H1 (cell line): ENCODE data around the gene GPR31. TPM values are rescaled to one million over a fixed set of nuclear protein-coding genes. Genes with fewer than 3 reads are reported as not detected.
"Not testable (repeated sequence)": the region's sequence is repeated elsewhere in the genome, so short reads cannot be mapped to it uniquely, and the experiment has no call there.

ENCODE experiments used
- CTCF ChIA-PET: fragments of 300-600 bp; sonication (Branson Sonifier 250); formaldehyde crosslinking; loops from one replicate; lab custom pipeline; 2021; ENCODE audit not compliant: partially characterized antibody; lab: Charles Lee
- POLR2A ChIA-PET: fragments of 300-600 bp; sonication (Branson Sonifier 250); formaldehyde crosslinking; loops from one replicate; lab custom pipeline; 2021; ENCODE audit warnings: inconsistent platforms; ENCODE audit not compliant: partially characterized antibody; lab: Charles Lee
- DNase-seq, 2 experiments: peaks; one replicate each; pipeline versions ENCODE4 v3.0.0 to v3.0.0-alpha.2; 2010 to 2022; ENCODE audit warnings: low spot score in 2 of 2, low read depth in 1 of 2, mixed read lengths in 1 of 2
- FAIRE-seq: peaks from 2 replicates; lab custom pipeline; 2011; peaks lifted over from hg19 to GRCh38; lab: Jason Lieb, UNC
- H2AFZ ChIP-seq: 2 replicates; pipeline ENCODE4 v1.8.1; 2012; ENCODE audit warnings: low read length, inconsistent platforms
- H2AK5ac ChIP-seq: 2 replicates; pipeline ENCODE4 v1.6.1; 2013; ENCODE audit warnings: low read depth, low read length
- H2BK120ac ChIP-seq: replicated peaks from 2 replicates; pipeline ENCODE3; 2013; ENCODE audit warnings: low read depth, low read length, inconsistent platforms
- H2BK12ac ChIP-seq: 2 replicates; pipeline ENCODE4 v1.6.1; 2013; ENCODE audit warnings: low read depth, low read length
- H2BK15ac ChIP-seq: 2 replicates; pipeline ENCODE4 v1.6.1; 2013; ENCODE audit warnings: low read length
- H2BK20ac ChIP-seq: 2 replicates; pipeline ENCODE4 v1.6.1; 2013; ENCODE audit warnings: low read length
- H2BK5ac ChIP-seq: 2 replicates; pipeline ENCODE4 v1.6.1; 2013; ENCODE audit warnings: low read depth, low read length
- H3K14ac ChIP-seq: 2 replicates; pipeline ENCODE4 v1.6.1; 2013; ENCODE audit warnings: inconsistent platforms; ENCODE audit not compliant: insufficient read length
- H3K18ac ChIP-seq: 2 replicates; pipeline ENCODE4 v1.6.1; 2013; ENCODE audit warnings: low read length; ENCODE audit errors: extremely low read depth
- H3K23ac ChIP-seq: 2 replicates; pipeline ENCODE4 v1.6.1; 2013; ENCODE audit warnings: inconsistent platforms; ENCODE audit not compliant: insufficient read length
- H3K23me2 ChIP-seq: 2 replicates; pipeline ENCODE4 v1.6.1; 2013; ENCODE audit warnings: low read depth, low read length
- H3K27ac ChIP-seq: 2 replicates; pipeline ENCODE4 v1.6.1; 2011; ENCODE audit warnings: low read depth, low read length, inconsistent platforms
- H3K27me3 ChIP-seq, 4 experiments: replicated peaks in 1 of 4; 1 replicate in 1 of 4; 2 replicates in 3 of 4; pipeline versions ENCODE4 v1.6.1 to v1.8.1; 2011 to 2013; ENCODE audit warnings: low read length in 3 of 4, mild to moderate bottlenecking in 3 of 4, inconsistent platforms in 2 of 4, mixed read lengths in 2 of 4, moderate library complexity in 1 of 4; ENCODE audit not compliant: control insufficient read depth in 3 of 4, insufficient read depth in 3 of 4; ENCODE audit errors: extremely low read depth in 1 of 4
- H3K36me3 ChIP-seq, 4 experiments: 2 replicates each; pipeline versions ENCODE4 v1.6.1 to v1.8.1; 2011 to 2013; ENCODE audit warnings: mild to moderate bottlenecking in 4 of 4, low read length in 3 of 4, moderate library complexity in 2 of 4, control low read depth in 1 of 4, inconsistent platforms in 1 of 4; ENCODE audit not compliant: insufficient read depth in 4 of 4, control insufficient read depth in 2 of 4
- H3K4ac ChIP-seq: replicated peaks from 2 replicates; pipeline ENCODE3; 2013; ENCODE audit warnings: low read length, low read depth, mixed read lengths, inconsistent platforms; ENCODE audit not compliant: insufficient read length
- H3K4me1 ChIP-seq, 4 experiments: replicated peaks in 1 of 4; 1 replicate in 1 of 4; 2 replicates in 3 of 4; pipeline versions ENCODE4 v1.6.1 to v1.8.1; 2011 to 2013; ENCODE audit warnings: low read length in 3 of 4, inconsistent platforms in 2 of 4, mixed read lengths in 1 of 4; ENCODE audit not compliant: insufficient read depth in 4 of 4, control insufficient read depth in 3 of 4
- H3K4me2 ChIP-seq, 2 experiments: 2 replicates each; pipeline versions ENCODE4 v1.6.1 to v1.8.1; 2011 to 2013; ENCODE audit warnings: low read depth in 2 of 2, low read length in 2 of 2, control low read depth in 1 of 2, inconsistent platforms in 1 of 2, mild to moderate bottlenecking in 1 of 2; ENCODE audit not compliant: insufficient read depth in 1 of 2
- H3K4me3 ChIP-seq, 4 experiments: fragments of 200-600, 300-600 bp in 1 of 4; sonication (generic), shearing (Covaris generic), sonication (Bioruptor Twin) in 1 of 4; 2 replicates each; pipeline versions ENCODE4 v1.5.1 to v1.8.1; 2011 to 2016; ENCODE audit warnings: low read length in 4 of 4, low read depth in 3 of 4, control low read depth in 2 of 4, inconsistent platforms in 2 of 4, mild to moderate bottlenecking in 2 of 4, mixed read lengths in 1 of 4, moderate library complexity in 1 of 4; ENCODE audit not compliant: insufficient read depth in 2 of 4; ENCODE audit errors: extremely low read depth in 1 of 4
- H3K56ac ChIP-seq: replicated peaks from 2 replicates; pipeline ENCODE3; 2013; ENCODE audit warnings: low read depth, mild to moderate bottlenecking, mixed read lengths, low read length, inconsistent platforms; ENCODE audit not compliant: insufficient read length
- H3K79me1 ChIP-seq: 2 replicates; pipeline ENCODE4 v1.6.1; 2013; ENCODE audit warnings: low read depth, low read length, control low read depth
- H3K79me2 ChIP-seq, 2 experiments: 2 replicates each; pipeline versions ENCODE4 v1.6.1 to v1.8.1; 2012 to 2013; ENCODE audit warnings: low read length in 2 of 2, mild to moderate bottlenecking in 2 of 2, inconsistent platforms in 1 of 2; ENCODE audit not compliant: insufficient read depth in 2 of 2, control insufficient read depth in 1 of 2
- H3K9ac ChIP-seq, 4 experiments: replicated peaks in 1 of 4; 1 replicate in 1 of 4; 2 replicates in 3 of 4; pipeline versions ENCODE4 v1.6.1 to v1.8.1; 2011 to 2013; ENCODE audit warnings: low read depth in 3 of 4, low read length in 3 of 4, control low read depth in 2 of 4, mild to moderate bottlenecking in 2 of 4, moderate library complexity in 2 of 4, inconsistent platforms in 1 of 4; ENCODE audit errors: extremely low read depth in 1 of 4
- H3K9me3 ChIP-seq, 2 experiments: 2 replicates each; pipeline versions ENCODE4 v1.6.1 to v1.8.1; 2012 to 2013; ENCODE audit warnings: mild to moderate bottlenecking in 2 of 2, moderate library complexity in 2 of 2, control low read depth in 1 of 2, inconsistent platforms in 1 of 2, low read depth in 1 of 2, low read length in 1 of 2, mixed read lengths in 1 of 2; ENCODE audit not compliant: insufficient read depth in 2 of 2
- H4K20me1 ChIP-seq, 2 experiments: replicated peaks in 1 of 2; 2 replicates each; pipeline versions ENCODE3 to v1.8.1; 2011 to 2013; ENCODE audit warnings: inconsistent platforms in 2 of 2, low read length in 2 of 2, mild to moderate bottlenecking in 1 of 2; ENCODE audit not compliant: insufficient read depth in 2 of 2, control insufficient read depth in 1 of 2
- H4K5ac ChIP-seq: 2 replicates; pipeline ENCODE4 v1.6.1; 2013; ENCODE audit warnings: low read length, low read depth, mixed read lengths, inconsistent platforms; ENCODE audit not compliant: insufficient read length
- H4K8ac ChIP-seq: 2 replicates; pipeline ENCODE4 v1.8.0; 2013; ENCODE audit warnings: mild to moderate bottlenecking, moderate library complexity, low read length, inconsistent platforms; ENCODE audit not compliant: insufficient read depth; ENCODE audit errors: extremely low read depth
- H4K91ac ChIP-seq: replicated peaks from 2 replicates; pipeline ENCODE3; 2013; ENCODE audit warnings: low read length, mixed read lengths, inconsistent platforms; ENCODE audit not compliant: insufficient read length
- WGBS, 2 experiments: shearing (Covaris generic) in 1 of 2; methylation state at CpG; one replicate each; pipeline versions ENCODE4 v1.1.6 to v1.1.7; 2013 to 2015; ENCODE audit warnings: low lambda C conversion rate in 2 of 2, mixed read lengths in 2 of 2, inconsistent platforms in 1 of 2, low coverage in 1 of 2, missing lambda C conversion rate in 1 of 2; ENCODE audit not compliant: insufficient replicate concordance in 2 of 2, insufficient coverage in 1 of 2, insufficient read length in 1 of 2; ENCODE audit errors: extremely low coverage in 1 of 2, missing lambda C conversion rate in 1 of 2; 5-methylcytosine and 5-hydroxymethylcytosine counted together
- polyA plus RNA-seq, 7 experiments: library from polyadenylated mRNA; depleted of rRNA in 3 of 7; stranded (reverse) in 5 of 7; unstranded in 2 of 7; fragments of >200 nt in 5 of 7; fragments of 200-250 nt in 2 of 7; gene quantifications; 1 replicate in 5 of 7; 2 replicates in 1 of 7; 4 replicates in 1 of 7; pipeline versions ENCODE4 v1.2.1 to v1.2.3, GENCODE V29; 2011 to 2013; ENCODE audit warnings: missing spikeins in 2 of 7, mixed read lengths in 2 of 7
- total RNA-seq: library from RNA; stranded (reverse); fragmentation: NEBNext Ultra II Directional; extraction: Animal tissue kit (Norgen Biotek cat#: 25700); gene quantifications from 2 replicates; pipeline ENCODE4 v1.2.1, GENCODE V29; 2021

The GPR31 gene
- total and polyA plus RNA-seq, 2 of the 8 experiments (the other 6 are each of a cell fraction or from before 2014, with no cell fraction given), result not detected

GRCh38 chr6:167168296-167168695, 10.5 kb upstream of the GPR31 start:
- H3K4me2 ChIP-seq, H2AK5ac ChIP-seq, H3K36me3 ChIP-seq, H2BK12ac ChIP-seq, H2BK15ac ChIP-seq, FAIRE-seq, H3K79me1 ChIP-seq, H3K4me3 ChIP-seq, H3K27me3 ChIP-seq, POLR2A ChIA-PET, DNase-seq, H3K23me2 ChIP-seq, H3K14ac ChIP-seq, H4K91ac ChIP-seq, H3K23ac ChIP-seq, H4K5ac ChIP-seq, H2AFZ ChIP-seq, H2BK20ac ChIP-seq, H3K9ac ChIP-seq, H4K20me1 ChIP-seq, CTCF ChIA-PET, H3K4ac ChIP-seq, H3K18ac ChIP-seq, H2BK5ac ChIP-seq, H3K56ac ChIP-seq, H3K79me2 ChIP-seq, H3K27ac ChIP-seq, H4K8ac ChIP-seq, H2BK120ac ChIP-seq, H3K9me3 ChIP-seq: not testable (repeated sequence)
- WGBS, 2 experiments, result 91% methylated on average over 13 of the region's 16 CpGs; no CpG with 5 or more reads in 1 of the 2 experiments
- H3K4me1 ChIP-seq, result peaks cover 3 to 19% (median 8%) of the 10 kb centered on the region in 4 experiments; a peak in 6 of 7 replicates

- H3K79me1 ChIP-seq, H3K9ac ChIP-seq, H3K14ac ChIP-seq, CTCF ChIA-PET, POLR2A ChIA-PET, H2BK15ac ChIP-seq, H4K5ac ChIP-seq, H3K23me2 ChIP-seq, H4K8ac ChIP-seq, H3K79me2 ChIP-seq, H2BK12ac ChIP-seq, H4K20me1 ChIP-seq, H3K4ac ChIP-seq, H4K91ac ChIP-seq, H3K56ac ChIP-seq, H3K4me3 ChIP-seq, H2BK120ac ChIP-seq, H3K18ac ChIP-seq, H2BK5ac ChIP-seq, H2AK5ac ChIP-seq, H2AFZ ChIP-seq, H3K4me2 ChIP-seq, DNase-seq, H2BK20ac ChIP-seq, H3K23ac ChIP-seq, H3K27ac ChIP-seq, H3K36me3 ChIP-seq, H3K9me3 ChIP-seq, H3K27me3 ChIP-seq: not testable (repeated sequence)
- FAIRE-seq, result peak; percentile 92
- peaks cover 8 to 21% (median 13%) of the 10 kb centered on the region in 4 experiments for H3K4me1 ChIP-seq
- 94% methylated on average over 5 of the region's 10 CpGs; no CpG with 5 or more reads in 1 of the 2 experiments for WGBS, 2 experiments
Measured at GRCh38 chr6:167167699-167168098, 9.9 kb upstream of the GPR31 start.
